ENCODE measurements around the gene PTGES2. TPM values are rescaled to one million over a fixed set of nuclear protein-coding genes. Genes with fewer than 3 reads are reported as not detected.

The PTGES2 gene
- total and polyA plus RNA-seq, 9 of the 15 experiments (the other 6 are each of a cell fraction or from before 2014, with no cell fraction given) = 2.4 to 196 (median 90.1) TPM

GRCh38 chr9:128081056-128081455, 46.5 kb downstream of the PTGES2 start (continued):
- no peak for TF ChIP-seq BRD9 (IDR thresholded peaks at IDR 0.05; ENCODE audit: low read depth, partially characterized antibody)
- TF ChIP-seq MECOM (CRISPR knock-in tag; IDR thresholded peaks at IDR 0.05) = no peak
- TF ChIP-seq MBD2 (IDR thresholded peaks at IDR 0.05; ENCODE audit: borderline replicate concordance, low read depth) = no peak
- TF ChIP-seq CHD4 (IDR thresholded peaks at IDR 0.05; ENCODE audit: insufficient read depth, insufficient replicate concordance, low read depth, low read length, poor library complexity, severe bottlenecking) = no peak
- no peak for TF ChIP-seq MAFK (IDR thresholded peaks at IDR 0.05; ENCODE audit: low read length)
- TF ChIP-seq JUND (IDR thresholded peaks at IDR 0.05; ENCODE audit: borderline replicate concordance, low read depth, low read length) = peak; percentile 35; the same call in 1 of the 2 replicates
- no peak; the same call in 2 of the 3 replicates for TF ChIP-seq JUND (tag; IDR thresholded peaks at IDR 0.05; ENCODE audit: borderline replicate concordance, low read depth, low read length)
- no peak for TF ChIP-seq PCBP1 (IDR thresholded peaks at IDR 0.05; ENCODE audit: low read depth, low read length, poor library complexity, severe bottlenecking)
- peak; percentile 38; the same call in 1 of the 2 replicates for TF ChIP-seq TAL1 (IDR thresholded peaks at IDR 0.05)
- TF ChIP-seq DIDO1 (tag; IDR thresholded peaks at IDR 0.05; ENCODE audit: low read depth) = no peak
- TF ChIP-seq ZBED1 (IDR thresholded peaks at IDR 0.05) = no peak
- no peak for TF ChIP-seq HDGF (IDR thresholded peaks at IDR 0.05)
- peak; percentile 97 for TF ChIP-seq TFAP4 (CRISPR knock-in tag; IDR thresholded peaks at IDR 0.05; ENCODE audit: borderline replicate concordance)
- no peak for TF ChIP-seq HMGXB4 (CRISPR knock-in tag; IDR thresholded peaks at IDR 0.05)
- no peak for TF ChIP-seq HDAC6 (IDR thresholded peaks at IDR 0.05; ENCODE audit: low read depth, low read length)
- no peak for TF ChIP-seq ZNF253 (CRISPR knock-in tag; conservative IDR thresholded peaks at IDR 0.05)
- TF ChIP-seq ZNF583 (CRISPR knock-in tag; IDR thresholded peaks at IDR 0.05) = no peak
- TF ChIP-seq NR2C1 (IDR thresholded peaks at IDR 0.05) = no peak
- TF ChIP-seq NR2C1 (tag; IDR thresholded peaks at IDR 0.05) = peak; percentile 57
- no peak for TF ChIP-seq CBFB (CRISPR knock-in tag; IDR thresholded peaks at IDR 0.05)
- TF ChIP-seq ZNF592 (IDR thresholded peaks at IDR 0.05) = no peak
- TF ChIP-seq ZNF507 (tag; conservative IDR thresholded peaks at IDR 0.05) = no peak
- TF ChIP-seq ZNF644 (tag; IDR thresholded peaks at IDR 0.05; ENCODE audit: low read depth) = no peak
- TF ChIP-seq CBX1 (IDR thresholded peaks at IDR 0.05; ENCODE audit: low read depth) = no peak
- TF ChIP-seq ETV6 (IDR thresholded peaks at IDR 0.05; ENCODE audit: borderline replicate concordance in 1 of 2, low read depth in 2 of 2, low read length in 1 of 2) = no peak
- no peak for TF ChIP-seq ETV6 (CRISPR knock-in tag; IDR thresholded peaks at IDR 0.05; ENCODE audit: borderline replicate concordance)
